Ishikawa (cell line): ENCODE data around the gene C13orf46.

Source experiments
- CEBPB ChIP-seq: IDR thresholded peaks from 2 replicates; pipeline ENCODE4 v1.6.1; 2012
- EP300 ChIP-seq: IDR thresholded peaks from 2 replicates; pipeline ENCODE4 v1.6.1; 2012; ENCODE audit warnings: borderline replicate concordance
- MAX ChIP-seq: IDR thresholded peaks from 2 replicates; pipeline ENCODE4 v1.6.1; 2012
- REST ChIP-seq: IDR thresholded peaks from 2 replicates; pipeline ENCODE4 v1.6.1; 2012; ENCODE audit warnings: low read depth, mild to moderate bottlenecking
- TAF1 ChIP-seq: IDR thresholded peaks from 2 replicates; pipeline ENCODE4 v1.6.1; 2012; ENCODE audit warnings: low read depth, mild to moderate bottlenecking
- TCF12 ChIP-seq: IDR thresholded peaks from 2 replicates; pipeline ENCODE4 v1.6.1; 2012; ENCODE audit warnings: low read depth
- YY1 ChIP-seq: IDR thresholded peaks from 2 replicates; pipeline ENCODE4 v1.6.1; 2012; ENCODE audit warnings: low read depth
- ZBTB7A ChIP-seq: IDR thresholded peaks from 2 replicates; pipeline ENCODE4 v1.6.1; 2012; ENCODE audit warnings: low read depth

GRCh38 chr13:113979791-113980471 is 6.1 kb upstream of the C13orf46 start:
- TF ChIP-seq EP300 (no peak), TAF1 (no peak), MAX (no peak), YY1 (no peak), TCF12 (no peak), REST (no peak), CEBPB (no peak), ZBTB7A (no peak)
